Stimulated activated CD4-positive, alpha-beta T cell treated with anti-CD3 and anti-CD28 coated beads, TNF-alpha, amount 100 ng/mL, for 48 hours (primary cell): ENCODE results near the gene ZFAND6.

ENCODE experiments used
- DNase-seq, 3 donors: peaks; one replicate each; pipeline ENCODE4 v3.0.0-alpha.2; 2020; ENCODE audit warnings: low read depth in 3 of 3

ZFAND6 gene

GRCh38 chr15:80049046-80049445 lies 10.4 kb upstream of the ZFAND6 start:
- DNase-seq = no peak

GRCh38 chr15:80052597-80053304 lies 6.7 kb upstream of the ZFAND6 start:
- no peak for DNase-seq

GRCh38 chr15:80055933-80056332 lies 3.5 kb upstream of the ZFAND6 start:
- DNase-seq = no peak

DNA sequence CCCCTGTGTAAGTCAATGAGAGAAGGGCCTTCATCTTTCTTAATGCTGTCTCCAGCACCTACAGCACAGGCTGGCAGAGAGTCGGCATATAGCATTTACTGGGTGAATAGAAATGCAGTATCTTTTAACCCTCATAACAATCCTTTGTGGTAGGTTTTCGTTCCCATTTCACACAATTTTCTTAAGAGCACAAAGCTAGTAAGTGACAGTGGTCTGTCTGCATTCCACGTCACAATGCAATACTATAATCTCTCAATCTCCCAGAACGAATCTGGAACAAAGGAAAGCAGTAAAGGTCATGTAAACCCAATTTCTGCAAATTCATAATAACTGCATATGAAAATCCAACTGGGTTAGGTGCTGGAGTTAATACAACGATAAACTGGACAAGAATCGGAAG lies 1.4 kb upstream of the ZFAND6 start:
- DNase-seq = no peak

- peak; percentile 29 to 82 (median 57) for DNase-seq
Measured at GRCh38 chr15:80059786-80060355, 395 bp downstream of the ZFAND6 start.

- DNase-seq = peak in 1 of 3 donors; percentile 5
Measured at GRCh38 chr15:80060356-80061006, 1.0 kb downstream of the ZFAND6 start.

- no peak for DNase-seq
Measured at GRCh38 chr15:80061582-80061981, 2.1 kb downstream of the ZFAND6 start.

- DNase-seq = no peak
Measured at GRCh38 chr15:80066912-80067311, 7.4 kb downstream of the ZFAND6 start.

- no peak for DNase-seq
Measured at GRCh38 chr15:80068578-80068977, 9.1 kb downstream of the ZFAND6 start.

GRCh38 chr15:80070840-80071239 lies 11.4 kb downstream of the ZFAND6 start:
- no peak for DNase-seq

DNA sequence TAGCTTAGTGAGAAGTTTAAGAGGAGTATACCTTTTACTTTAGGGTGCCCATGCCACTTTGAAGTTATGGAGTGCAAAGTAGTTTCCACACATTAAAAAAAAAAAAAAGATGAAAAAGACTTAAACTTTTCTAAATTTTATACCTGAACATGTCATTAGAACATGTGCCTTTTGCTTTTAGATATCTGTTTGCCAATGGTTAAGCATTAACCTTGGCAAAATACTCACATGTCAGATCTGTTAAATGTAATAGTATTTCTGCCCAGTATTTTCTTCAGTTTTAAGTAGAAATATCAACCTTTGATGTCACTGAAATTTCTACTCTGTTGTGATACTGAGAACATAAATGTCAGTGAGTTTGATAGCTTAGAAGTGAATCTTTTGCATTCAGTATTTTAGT lies 12.2 kb downstream of the ZFAND6 start:
- no peak for DNase-seq

DNA sequence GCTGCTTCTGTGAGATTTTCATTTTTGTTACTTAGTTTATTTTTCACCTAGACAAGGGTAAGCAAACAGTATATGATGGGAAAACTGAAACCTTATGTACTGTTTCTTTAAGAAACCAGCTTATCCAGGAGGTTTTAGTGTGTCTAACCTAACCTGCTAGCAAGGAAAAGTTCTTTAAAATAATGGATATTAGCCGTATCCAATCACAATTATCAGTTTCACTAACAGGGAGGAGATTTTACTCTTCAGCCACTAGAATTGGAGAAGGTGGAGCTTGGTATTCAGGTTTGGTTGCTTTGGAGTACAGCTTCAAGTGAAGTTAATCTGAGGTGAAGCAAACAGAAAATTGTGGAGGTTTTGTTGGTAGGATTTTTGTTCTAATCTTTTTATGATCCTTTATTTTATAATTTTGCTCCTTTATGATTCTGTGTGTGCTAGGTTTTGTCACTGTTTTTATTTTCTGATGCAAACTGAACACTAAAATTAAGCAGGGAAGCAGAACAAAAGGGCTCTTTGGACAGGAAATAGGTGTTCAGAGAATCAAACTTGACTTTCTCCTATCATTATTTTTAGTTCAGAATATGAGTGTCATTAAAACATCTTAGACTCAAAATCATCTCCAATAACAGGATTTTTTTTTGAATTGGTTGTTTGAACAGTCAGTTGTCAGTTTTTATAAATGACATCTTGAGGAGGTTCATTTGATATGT lies 13.0 kb downstream of the ZFAND6 start:
- no peak for DNase-seq

GRCh38 chr15:80073197-80073596 lies 13.7 kb downstream of the ZFAND6 start:
- DNase-seq = no peak

GRCh38 chr15:80076321-80077318 lies 17.1 kb downstream of the ZFAND6 start:
- DNase-seq = no peak

DNA sequence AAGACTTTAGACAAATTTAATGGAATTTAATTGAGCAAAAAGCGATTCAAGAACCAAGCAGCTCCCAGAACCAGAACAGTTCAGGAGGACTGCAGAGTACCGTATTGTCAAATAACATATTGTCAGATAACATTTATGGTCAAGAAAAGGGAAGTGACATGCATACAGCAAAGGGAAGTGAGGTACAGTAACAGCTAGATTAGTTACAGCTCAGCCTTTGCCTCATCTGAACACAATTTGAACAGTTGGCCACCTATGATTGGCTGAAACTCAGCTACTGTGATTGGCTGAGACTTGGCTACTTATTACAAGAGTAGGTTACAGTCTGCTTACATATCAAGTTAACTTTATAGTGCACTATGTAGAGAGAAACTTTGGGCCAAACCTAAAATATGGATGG lies 21.9 kb downstream of the ZFAND6 start:
- DNase-seq = no peak

DNA sequence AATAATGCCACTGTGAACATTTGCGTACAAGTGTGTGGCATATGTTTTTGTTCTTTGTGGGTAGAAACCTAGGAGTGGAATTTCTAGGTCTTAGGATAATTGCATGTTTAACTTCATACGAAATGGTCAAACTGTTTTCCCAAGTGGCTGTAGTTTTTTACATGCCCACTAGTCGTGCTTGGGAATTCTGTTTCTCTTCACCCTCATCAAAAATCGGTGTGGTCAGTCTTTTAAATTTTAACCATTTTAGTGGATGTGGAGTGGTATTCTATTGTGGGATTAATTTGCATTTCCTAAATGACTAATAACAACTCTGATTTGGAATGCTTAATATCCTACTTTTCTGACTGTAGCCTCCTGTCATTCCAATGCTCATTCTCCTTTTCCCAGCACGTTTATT lies 27.6 kb downstream of the ZFAND6 start:
- DNase-seq = no peak

DNA sequence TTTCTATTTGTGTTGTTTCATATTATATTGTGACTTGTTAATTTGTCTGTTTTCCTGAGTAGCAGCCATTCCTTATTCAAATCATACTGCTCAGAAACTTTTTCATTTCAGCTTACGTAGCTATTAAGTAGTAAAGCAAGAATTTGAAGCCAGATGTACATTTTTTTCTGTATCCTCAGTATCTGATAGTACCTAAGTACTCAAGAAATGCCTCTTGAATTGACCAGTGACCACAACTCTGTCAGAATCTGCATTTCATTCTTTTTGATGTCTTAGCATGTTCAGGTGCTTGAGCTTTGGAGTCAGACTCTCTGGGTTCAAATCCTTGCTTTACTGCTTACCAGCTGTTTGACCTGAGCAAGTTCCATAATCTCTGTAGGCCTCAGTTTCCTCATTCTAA lies 30.6 kb downstream of the ZFAND6 start:
- no peak for DNase-seq

GRCh38 chr15:80090879-80091503 lies 31.5 kb downstream of the ZFAND6 start:
- no peak for DNase-seq

DNA sequence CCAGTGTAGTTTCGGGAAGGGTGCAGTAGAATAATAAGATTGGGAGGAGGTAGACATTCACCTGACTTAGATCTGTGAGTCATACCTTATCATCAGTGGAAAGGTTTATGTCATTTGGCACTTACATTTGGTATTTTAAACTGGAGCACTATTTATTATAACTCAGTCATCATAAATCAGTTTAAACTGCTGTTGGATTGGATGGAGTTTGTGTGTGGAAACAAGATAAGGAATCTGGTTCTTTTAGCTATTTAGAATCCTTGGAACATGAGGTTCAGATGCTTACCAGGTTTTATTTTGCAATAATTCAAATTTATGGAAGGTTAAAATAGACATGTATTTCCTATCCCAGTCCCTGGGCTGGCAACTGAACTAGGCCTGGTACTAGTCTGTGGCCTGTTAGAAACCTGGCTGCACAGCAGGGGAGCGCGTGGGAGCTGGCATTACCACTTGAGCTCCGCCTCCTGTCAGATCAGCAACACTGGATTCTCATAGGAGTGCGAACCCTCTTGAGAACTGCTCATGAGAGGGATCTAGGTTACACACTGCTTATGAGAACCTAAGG lies 34.5 kb downstream of the ZFAND6 start:
- no peak for DNase-seq

DNA sequence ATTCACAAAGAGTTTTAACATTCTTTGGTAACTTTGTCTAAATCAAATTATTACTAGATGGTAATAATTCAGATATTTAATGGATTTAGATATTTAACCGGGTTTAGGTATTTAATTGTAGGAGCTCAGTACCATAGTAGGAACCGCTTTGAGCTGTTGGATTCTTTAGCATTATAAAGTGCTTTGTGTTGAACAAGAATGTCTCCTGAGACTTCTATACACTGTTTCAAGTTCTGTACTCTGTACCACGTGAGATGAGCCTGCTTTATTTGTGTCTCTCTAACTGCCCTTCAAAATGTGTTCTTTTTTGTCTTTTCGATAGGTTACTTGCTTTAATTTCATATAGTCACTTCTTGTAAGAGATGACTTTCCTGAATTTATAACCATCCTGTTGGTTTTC lies 36.0 kb downstream of the ZFAND6 start:
- no peak for DNase-seq

DNA sequence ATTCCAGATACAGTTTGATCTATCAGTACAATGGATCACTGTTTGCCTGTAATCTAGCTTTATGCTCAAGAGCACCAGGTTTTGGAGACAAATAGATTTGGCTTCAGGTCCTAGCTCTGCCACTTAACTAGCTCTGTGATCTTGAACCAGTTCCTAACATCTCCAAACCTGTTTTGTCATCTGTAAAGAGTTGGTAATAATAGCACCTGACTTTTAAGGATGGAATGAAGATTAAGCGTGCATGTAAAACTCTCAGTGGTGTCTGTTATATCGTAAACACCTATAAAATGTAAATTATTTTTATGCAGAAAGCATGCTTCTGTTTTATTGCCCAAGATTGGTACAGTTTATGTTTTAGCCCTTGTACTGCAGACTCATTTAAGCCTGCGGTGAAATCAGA lies 36.5 kb downstream of the ZFAND6 start:
- no peak for DNase-seq
